ENCODE data around the gene CDC7. TPM values are rescaled to one million over a fixed set of nuclear protein-coding genes. Genes with fewer than 3 reads are reported as not detected.
"Not testable (repeated sequence)": the region's sequence is repeated elsewhere in the genome, so short reads cannot be mapped to it uniquely, and the experiment has no call there.

The CDC7 gene
- total RNA-seq, 1 donor = 6.5 TPM

DNA sequence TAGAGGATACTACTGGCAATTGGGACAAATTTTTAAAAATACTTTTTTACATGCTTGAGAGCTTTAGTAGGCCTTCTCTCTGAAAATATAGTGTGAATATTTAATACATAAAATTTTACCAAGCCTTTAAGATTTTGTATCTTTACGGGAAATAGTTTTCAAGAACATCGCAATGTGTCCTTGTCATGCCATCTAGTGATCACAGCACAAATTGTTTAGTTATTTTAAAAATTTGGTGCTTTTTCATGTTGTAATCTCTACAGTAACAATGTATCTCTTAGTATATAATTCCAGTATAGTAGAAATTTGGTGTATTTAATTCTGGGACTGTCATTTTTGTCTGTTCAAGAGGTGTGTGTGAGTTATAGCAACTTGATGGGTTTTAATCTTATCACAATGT lies 6.7 kb downstream of the CDC7 start:
- TF ChIP-seq, protein P1, sequence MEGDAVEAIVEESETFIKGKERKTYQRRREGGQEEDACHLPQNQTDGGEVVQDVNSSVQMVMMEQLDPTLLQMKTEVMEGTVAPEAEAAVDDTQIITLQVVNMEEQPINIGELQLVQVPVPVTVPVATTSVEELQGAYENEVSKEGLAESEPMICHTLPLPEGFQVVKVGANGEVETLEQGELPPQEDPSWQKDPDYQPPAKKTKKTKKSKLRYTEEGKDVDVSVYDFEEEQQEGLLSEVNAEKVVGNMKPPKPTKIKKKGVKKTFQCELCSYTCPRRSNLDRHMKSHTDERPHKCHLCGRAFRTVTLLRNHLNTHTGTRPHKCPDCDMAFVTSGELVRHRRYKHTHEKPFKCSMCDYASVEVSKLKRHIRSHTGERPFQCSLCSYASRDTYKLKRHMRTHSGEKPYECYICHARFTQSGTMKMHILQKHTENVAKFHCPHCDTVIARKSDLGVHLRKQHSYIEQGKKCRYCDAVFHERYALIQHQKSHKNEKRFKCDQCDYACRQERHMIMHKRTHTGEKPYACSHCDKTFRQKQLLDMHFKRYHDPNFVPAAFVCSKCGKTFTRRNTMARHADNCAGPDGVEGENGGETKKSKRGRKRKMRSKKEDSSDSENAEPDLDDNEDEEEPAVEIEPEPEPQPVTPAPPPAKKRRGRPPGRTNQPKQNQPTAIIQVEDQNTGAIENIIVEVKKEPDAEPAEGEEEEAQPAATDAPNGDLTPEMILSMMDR (IDR thresholded peaks at IDR 0.05; ENCODE audit: insufficient read depth, low read depth, low read length) = peak; percentile 11
- no peak overlapping the region for H3K4me3 ChIP-seq (ENCODE audit: low read depth, low read length)
- no peak for DNase-seq (ENCODE audit: low read depth)

DNA sequence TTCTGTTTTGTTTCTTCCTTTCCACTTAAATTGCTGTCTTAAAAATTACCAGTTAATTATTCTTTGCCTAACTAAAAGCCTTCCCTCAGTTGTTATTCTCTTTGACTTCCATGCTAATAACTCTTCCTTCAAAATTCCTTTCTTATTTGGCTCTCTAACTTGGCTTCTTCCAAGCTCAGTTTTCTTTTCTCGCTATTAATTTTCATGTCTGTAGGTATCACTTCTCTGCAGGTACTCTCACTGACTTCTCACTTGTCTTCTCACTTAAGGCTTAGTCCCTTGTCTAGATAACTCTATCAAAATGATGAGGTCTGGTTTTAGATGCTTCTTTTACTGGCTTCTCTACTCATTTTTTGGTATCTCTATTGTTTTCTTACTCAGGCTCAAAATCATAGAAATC lies 10.1 kb downstream of the CDC7 start:
- no peak for DNase-seq (ENCODE audit: low read depth)
- H3K4me3 ChIP-seq (ENCODE audit: low read depth, low read length) = no peak overlapping the region
- TF ChIP-seq, protein P1 (IDR thresholded peaks at IDR 0.05; ENCODE audit: insufficient read depth, low read depth, low read length) = no peak

DNA sequence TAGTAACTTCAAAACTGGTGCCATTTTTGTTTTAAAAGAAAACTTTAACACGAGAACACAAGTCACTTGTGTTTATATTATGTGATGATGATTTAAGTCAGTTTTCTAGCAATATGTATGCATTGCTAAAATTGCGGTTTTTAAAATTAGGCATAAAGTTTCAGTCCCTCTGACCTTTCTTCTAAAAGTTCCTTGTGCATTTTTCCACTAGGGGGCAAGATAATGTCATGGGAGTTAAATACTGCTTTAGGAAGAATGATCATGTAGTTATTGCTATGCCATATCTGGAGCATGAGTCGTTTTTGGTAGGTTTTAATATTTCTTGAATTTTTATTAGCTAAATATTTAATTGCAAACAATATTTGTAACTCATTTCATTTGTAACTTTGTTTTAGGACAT lies 10.7 kb downstream of the CDC7 start:
- no peak overlapping the region for H3K4me3 ChIP-seq (ENCODE audit: low read depth, low read length)
- TF ChIP-seq, protein P1 (IDR thresholded peaks at IDR 0.05; ENCODE audit: insufficient read depth, low read depth, low read length) = peak; percentile 72
- DNase-seq (ENCODE audit: low read depth) = peak; percentile 69

DNA sequence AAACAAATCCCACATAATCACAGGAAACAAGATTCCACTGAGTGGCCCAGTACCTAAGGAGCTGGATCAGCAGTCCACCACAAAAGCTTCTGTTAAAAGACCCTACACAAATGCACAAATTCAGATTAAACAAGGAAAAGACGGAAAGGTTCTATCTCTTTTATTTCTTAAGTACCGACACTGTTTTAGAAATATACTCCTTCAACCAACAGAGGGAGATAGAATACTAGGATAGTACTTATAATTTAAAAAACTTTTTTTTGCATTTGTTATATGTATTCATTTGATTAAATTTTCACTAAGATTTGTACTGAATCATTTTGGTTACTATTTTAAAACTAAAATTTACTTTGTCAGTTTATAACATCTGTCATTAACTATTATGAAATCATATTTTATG lies 12.5 kb downstream of the CDC7 start:
- DNase-seq (ENCODE audit: low read depth) = peak; percentile 61
- no peak overlapping the region for H3K4me3 ChIP-seq (ENCODE audit: low read depth, low read length)
- TF ChIP-seq, protein P1 (IDR thresholded peaks at IDR 0.05; ENCODE audit: insufficient read depth, low read depth, low read length) = peak; percentile 42

GRCh38 chr1:91513706-91514105 lies 13.1 kb downstream of the CDC7 start:
- DNase-seq (ENCODE audit: low read depth) = no peak
- TF ChIP-seq, protein P1 (IDR thresholded peaks at IDR 0.05; ENCODE audit: insufficient read depth, low read depth, low read length) = no peak
- H3K4me3 ChIP-seq (ENCODE audit: low read depth, low read length) = no peak overlapping the region

DNA sequence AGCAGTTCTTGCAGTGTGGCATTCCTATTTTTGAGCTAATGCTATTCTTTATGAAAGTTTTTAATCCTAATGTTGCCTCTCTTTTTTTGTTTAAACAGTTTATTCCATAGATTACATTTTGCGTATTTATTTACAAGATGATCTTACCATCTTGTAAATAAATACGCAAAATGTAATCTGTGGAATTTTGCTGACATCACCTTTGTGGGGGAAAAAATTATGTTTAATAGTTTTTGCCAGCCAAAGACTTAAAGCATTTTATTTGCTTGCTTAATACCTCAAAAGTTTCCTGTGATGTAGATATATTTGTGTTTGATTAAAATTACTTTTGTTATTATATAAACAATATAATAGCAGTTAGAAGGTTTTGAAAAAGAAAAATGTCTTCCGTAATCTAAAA lies 15.3 kb downstream of the CDC7 start:
- TF ChIP-seq, protein P1 (IDR thresholded peaks at IDR 0.05; ENCODE audit: insufficient read depth, low read depth, low read length) = no peak
- DNase-seq (ENCODE audit: low read depth) = no peak
- H3K4me3 ChIP-seq (ENCODE audit: low read depth, low read length) = no peak overlapping the region

GRCh38 chr1:91516605-91517004 lies 16.0 kb downstream of the CDC7 start:
- not testable (repeated sequence) for H3K4me3 ChIP-seq (ENCODE audit: low read depth, low read length); DNase-seq (ENCODE audit: low read depth)

- not testable (repeated sequence) for DNase-seq (ENCODE audit: low read depth)
Observed at GRCh38 chr1:91519167-91519566, 18.5 kb downstream of the CDC7 start.

More at GRCh38 chr1:91519167-91519566, 18.5 kb downstream of the CDC7 start:
- not testable (repeated sequence) for H3K4me3 ChIP-seq (ENCODE audit: low read depth, low read length)

Data from fibroblast of villous mesenchyme (primary cell).